HG03025 (cell line): ENCODE results near the gene MXD4.

ENCODE experiments used
- ATAC-seq: cut with Tn5 transposase; IDR thresholded peaks from one replicate; pipeline ENCODE4 v1.9.1; 2021; ENCODE audit warnings: mild to moderate bottlenecking, moderate library complexity; ENCODE audit not compliant: unreplicated experiment, low FRiP score

Gene MXD4

GRCh38 chr4:2292646-2293108, 30.8 kb upstream of the MXD4 start:
- ATAC-seq = no peak

- ATAC-seq = no peak
These were observed 30.1 kb upstream of the MXD4 start for GRCh38 chr4:2291705-2292645.

- no peak for ATAC-seq
These were observed 29.2 kb upstream of the MXD4 start for GRCh38 chr4:2290974-2291704.

GRCh38 chr4:2290488-2290887, 28.6 kb upstream of the MXD4 start:
- no peak for ATAC-seq

- no peak for ATAC-seq
These were observed 28.0 kb upstream of the MXD4 start for GRCh38 chr4:2289955-2290333.

GRCh38 chr4:2289311-2289954, 27.5 kb upstream of the MXD4 start:
- ATAC-seq = no peak

GRCh38 chr4:2288051-2288541, 26.2 kb upstream of the MXD4 start:
- no peak for ATAC-seq

- no peak for ATAC-seq
These were observed 25.6 kb upstream of the MXD4 start for GRCh38 chr4:2287594-2287915.

- ATAC-seq = no peak
These were observed 25.1 kb upstream of the MXD4 start for GRCh38 chr4:2286904-2287593.

GRCh38 chr4:2285613-2286381, 23.9 kb upstream of the MXD4 start:
- no peak for ATAC-seq

- ATAC-seq = no peak
These were observed 23.2 kb upstream of the MXD4 start for GRCh38 chr4:2284934-2285612.

GRCh38 chr4:2284161-2284933, 22.4 kb upstream of the MXD4 start:
- no peak for ATAC-seq

- ATAC-seq = no peak
These were observed 21.3 kb upstream of the MXD4 start for GRCh38 chr4:2283199-2283711.

- ATAC-seq = peak; percentile 55
These were observed 19.9 kb upstream of the MXD4 start for GRCh38 chr4:2281575-2282343.

GRCh38 chr4:2280531-2281300, 18.8 kb upstream of the MXD4 start:
- ATAC-seq = no peak

GRCh38 chr4:2277956-2278355, 16.0 kb upstream of the MXD4 start:
- no peak for ATAC-seq
